NOMO-1 treated with DMSO at 0.1 percent for 48 hours (cell line): ENCODE data around the gene ATXN1L.
"Not testable (repeated sequence)": the region's sequence is repeated elsewhere in the genome, so short reads cannot be mapped to it uniquely, and the experiment has no call there.

Experiments used
- DNase-seq: peaks from one replicate; lab custom pipeline; 2025; ENCODE audit not compliant: unreplicated experiment; lab: John Stamatoyannopoulos, UW

ATXN1L gene, protein sequence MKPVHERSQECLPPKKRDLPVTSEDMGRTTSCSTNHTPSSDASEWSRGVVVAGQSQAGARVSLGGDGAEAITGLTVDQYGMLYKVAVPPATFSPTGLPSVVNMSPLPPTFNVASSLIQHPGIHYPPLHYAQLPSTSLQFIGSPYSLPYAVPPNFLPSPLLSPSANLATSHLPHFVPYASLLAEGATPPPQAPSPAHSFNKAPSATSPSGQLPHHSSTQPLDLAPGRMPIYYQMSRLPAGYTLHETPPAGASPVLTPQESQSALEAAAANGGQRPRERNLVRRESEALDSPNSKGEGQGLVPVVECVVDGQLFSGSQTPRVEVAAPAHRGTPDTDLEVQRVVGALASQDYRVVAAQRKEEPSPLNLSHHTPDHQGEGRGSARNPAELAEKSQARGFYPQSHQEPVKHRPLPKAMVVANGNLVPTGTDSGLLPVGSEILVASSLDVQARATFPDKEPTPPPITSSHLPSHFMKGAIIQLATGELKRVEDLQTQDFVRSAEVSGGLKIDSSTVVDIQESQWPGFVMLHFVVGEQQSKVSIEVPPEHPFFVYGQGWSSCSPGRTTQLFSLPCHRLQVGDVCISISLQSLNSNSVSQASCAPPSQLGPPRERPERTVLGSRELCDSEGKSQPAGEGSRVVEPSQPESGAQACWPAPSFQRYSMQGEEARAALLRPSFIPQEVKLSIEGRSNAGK

DNA sequence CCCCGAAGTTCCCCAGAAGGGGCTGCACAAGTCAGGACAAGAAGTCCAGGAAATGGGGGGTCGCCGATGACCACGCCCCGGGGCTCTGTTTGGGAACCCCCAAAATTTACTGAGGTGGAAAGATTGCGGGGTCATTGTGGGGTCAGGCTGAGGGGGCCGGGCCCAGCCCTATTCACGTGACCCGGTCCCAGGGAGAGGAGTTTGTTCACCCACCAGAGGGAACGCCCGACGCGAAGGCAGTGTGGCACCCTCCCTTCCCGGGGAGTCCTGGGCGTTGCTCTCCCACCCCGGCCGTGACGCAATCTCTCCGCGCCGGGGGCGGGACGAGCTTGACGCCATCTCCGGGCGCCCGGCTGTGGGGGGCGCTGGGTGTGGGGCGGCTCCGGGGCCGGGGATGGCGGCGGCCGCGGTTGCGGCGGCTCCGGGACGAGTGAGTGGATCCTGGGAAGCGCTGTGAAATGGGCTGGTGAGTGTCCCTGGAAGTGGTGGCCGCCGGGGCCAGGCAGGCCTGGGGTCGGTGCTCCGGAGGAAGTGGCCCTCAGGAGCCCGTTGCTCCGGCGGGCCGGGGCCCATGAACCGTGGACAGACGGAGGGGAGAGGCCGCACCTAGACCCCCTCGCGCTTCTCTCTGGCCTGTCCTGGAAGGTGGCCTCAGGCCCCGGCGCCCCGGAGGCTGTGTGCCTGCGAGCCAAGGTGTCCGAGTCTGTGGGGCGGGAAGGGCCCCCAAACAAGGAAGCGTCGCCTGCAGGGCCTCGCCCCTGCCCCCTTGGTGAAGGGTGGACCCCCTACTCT is at the start of gene ATXN1L:
Gene ATXN1L (plus strand): TSS at position 338 of the 792 bp plus-strand sequence. CDS start 3,765 bp downstream, outside the sequence.
- DNase-seq: peak; percentile 86

DNA sequence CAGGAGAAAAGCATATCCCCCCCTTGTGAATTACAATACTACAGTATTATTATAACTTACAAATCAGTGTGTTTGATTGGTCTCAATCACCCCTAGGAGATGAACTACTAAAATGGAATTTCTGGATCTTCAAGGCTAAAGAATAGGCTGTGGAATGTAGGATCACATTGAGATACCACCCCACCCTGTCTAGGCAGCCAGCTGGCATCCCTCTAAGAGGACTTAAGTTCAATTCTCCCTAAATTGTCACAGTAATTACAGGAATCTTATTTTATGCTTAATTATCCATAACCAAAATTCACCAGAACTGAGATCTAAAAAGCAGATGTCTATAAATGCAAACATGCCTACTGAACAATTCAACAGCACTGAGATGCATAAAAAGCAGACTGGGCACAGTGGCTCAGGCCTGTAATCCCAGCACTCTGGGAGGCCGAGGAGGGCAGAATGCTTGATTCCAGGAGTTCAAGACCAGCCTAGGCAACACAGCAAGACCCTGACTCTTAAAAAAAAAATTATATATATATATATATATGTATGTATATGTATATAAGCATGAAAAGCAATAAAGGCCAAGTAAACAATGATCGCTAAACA is 49.2 kb upstream of the ATXN1L start:
- DNase-seq: no peak

DNA sequence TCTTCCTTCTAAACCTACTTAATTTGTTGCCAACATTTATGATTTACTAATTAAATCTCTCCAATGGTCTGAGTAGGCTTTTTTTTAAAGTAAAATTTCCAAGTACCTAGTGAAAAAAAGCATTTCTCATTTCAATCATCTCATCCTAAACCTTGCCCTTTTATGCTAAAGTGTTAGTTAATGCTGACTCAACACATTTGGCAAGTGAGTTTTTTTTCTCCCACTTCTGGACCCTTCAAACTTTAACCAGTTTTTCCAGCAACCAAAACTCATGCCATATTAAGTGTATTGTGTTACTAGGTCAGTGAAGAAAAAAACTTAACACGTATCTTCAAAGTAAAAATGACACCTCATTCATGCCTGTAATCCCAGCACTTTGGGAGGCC is 42.5 kb upstream of the ATXN1L start:
- DNase-seq: no peak

DNA sequence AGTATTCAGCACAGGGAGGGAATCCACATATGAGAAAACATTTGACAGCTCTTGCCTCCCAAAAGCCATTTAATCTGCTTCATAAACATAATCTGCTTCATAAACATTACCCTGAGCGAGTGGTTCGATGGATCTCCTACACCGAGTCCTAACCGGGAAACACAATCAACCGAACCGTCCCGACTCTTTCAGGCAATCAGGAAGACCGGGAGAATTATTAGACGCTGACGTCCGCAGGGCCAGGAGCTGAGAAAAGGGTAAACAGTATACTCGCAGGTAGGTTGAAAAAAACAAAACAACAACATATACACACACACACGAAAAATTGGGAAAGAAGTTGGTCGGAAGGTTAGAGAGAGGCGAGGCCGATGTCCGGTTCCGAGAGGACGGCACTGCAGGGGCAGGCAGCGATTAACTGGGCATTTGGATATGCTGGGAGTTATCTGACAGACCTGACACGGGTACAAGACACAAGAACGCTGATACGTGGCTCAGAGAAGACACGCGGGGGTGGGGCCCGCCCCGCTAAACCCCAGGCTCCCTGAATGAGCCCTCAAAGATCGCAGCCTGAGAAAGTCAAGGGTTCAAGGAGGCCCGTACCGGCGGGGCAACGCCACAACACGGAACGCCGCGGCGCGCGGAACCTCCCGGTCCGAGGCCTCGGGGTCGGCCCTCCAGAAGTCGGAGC is 37.7 kb upstream of the ATXN1L start:
- DNase-seq: no peak

DNA sequence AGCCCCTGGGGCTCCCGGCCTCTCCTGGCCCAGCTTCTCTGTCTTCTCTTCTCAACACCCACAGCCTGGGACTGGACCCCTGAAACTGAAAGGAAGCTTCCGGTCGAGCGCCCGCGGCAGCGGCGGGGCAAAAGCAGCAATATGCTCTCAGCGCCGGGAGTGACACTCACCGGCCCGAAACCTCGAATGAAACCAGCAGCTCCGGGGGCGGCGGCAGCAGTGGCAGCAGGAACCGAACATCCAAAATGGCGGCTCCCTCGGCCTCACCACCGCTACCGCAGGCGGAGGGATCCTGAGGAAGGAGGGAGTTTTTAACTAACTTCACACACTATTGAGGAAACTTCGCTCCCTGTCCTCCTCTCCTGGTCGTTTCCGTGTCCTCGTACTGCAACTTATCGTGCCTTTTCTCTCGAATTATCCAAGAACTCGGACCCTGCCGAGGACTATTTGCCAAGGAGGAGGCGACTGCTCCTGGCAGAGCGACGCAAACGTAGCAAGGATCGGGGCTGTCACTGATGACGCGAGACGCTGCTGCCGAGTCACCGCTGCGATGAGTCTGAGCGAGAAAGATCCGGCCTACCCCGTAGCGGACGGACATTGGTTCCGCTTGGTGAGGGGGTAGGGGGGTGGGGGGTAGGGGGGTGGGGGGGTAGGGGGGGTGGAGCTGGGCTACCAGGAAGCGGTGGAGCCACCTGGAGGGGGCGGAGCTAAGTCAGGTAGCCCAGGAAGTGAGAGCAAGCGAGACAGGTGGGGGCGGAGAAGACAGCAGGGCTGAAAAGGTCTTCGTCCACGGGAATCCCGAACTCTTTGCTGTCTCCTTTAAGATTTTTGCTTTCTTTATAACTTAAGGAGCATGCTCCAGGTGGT is 37.0 kb upstream of the ATXN1L start, which contains the start of gene AP1G1:
Gene AP1G1 (minus strand): TSS at position 242 of the 867 bp plus-strand sequence. CDS start 19,355 bp downstream, outside the sequence.
- DNase-seq: peak; percentile 96

DNA sequence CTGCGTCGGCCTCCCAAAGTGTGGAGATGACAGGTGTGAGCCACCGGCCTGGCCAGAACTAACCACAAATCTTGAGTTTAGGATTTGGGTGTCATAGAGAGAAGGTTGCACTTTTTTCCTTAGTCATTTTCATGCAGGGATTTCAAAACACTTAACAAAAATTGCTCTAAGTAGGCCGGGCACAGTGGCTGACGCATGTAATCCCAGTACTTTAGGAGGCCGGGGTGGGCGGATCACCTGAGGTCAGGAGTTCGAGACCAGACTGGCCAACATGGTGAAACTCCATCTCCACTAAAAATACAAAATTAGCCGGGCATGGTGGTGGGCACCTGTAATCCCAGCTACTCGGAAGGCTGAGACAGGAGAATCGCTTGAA is 35.6 kb upstream of the ATXN1L start:
- DNase-seq: not testable (repeated sequence)

DNA sequence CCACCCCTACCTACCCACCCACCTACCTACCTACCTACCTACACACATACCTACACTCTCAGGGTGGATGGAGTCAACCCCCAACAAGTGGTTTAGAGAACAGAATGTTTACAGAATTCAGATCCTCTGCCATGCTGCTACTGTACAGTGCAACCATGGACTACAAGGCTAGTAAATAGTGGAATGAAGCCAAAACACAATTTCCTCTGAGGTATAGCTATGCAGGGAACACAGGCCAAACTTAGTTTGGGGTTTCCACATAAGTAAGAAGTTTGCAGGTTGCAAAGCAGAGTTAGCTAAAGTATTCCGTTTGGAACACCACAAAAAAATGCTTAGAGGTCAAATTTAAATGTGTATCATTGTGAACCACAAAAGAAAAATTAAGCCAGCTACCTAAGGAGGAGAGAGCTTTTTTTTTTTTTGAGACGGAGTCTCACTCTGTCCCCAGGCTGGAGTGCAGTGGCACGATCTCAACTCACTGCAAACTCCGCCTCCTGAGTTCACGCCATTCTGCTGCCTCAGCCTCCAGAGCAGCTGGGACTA is 34.4 kb upstream of the ATXN1L start:
- no peak for DNase-seq

DNA sequence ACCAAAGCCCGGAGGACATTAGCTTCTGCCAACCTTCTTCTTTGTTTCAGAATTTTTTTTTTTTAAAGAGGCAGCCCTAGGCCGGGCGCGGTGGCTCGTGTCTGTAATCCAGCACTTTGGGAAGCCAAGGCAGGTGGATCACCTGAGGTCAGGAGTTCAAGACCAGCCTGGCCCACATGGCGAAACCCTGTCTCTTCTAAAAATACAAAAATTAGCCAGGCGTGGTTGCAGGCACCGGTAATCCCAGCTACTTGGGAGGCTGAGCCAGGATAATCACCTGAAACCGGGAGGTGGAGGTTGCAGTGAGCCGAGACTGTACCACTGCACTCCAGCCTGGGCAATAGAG is 28.6 kb upstream of the ATXN1L start:
- not testable (repeated sequence) for DNase-seq

DNA sequence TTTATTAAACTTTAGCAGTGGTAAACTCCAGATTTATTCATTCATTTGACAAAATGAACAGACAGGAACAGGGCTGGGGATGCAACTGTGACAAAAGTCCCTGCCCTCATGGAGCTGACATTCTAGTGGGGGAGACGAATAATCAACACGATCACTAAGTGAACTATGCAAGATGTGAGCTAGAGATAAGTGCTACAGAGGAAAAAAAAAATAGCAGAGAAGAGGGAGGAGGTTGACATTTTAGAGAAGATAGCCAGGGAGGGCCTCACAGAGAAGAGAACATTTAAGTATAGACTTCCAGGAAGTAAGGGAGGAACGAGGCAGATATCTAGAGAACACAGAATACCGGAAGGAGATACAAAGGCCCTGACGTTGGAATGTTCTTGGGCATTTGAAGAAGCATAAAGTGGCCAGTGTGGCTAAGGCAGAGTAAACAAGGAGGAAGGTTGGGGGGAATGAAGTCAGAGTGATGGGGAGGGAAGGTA is 19.2 kb upstream of the ATXN1L start:
- no peak for DNase-seq

DNA sequence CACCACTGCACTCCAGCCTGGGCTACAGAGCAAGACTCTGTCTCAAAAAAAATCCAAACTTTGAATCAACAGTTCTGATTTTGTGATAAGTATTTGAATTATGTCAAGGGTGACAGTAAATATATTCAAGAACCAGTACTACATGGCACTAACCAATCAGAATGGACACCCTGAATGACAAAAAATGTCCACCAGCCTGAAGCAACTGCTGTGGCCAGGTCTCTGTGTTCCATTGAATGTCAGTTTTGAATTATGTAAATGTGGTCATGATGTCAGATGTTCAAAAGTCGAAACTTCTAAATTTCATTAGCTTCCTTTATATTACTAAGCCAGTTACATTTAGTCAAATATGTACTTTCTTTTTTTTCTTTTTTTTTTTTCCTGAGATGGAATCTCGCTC is 15.4 kb upstream of the ATXN1L start:
- no peak for DNase-seq

DNA sequence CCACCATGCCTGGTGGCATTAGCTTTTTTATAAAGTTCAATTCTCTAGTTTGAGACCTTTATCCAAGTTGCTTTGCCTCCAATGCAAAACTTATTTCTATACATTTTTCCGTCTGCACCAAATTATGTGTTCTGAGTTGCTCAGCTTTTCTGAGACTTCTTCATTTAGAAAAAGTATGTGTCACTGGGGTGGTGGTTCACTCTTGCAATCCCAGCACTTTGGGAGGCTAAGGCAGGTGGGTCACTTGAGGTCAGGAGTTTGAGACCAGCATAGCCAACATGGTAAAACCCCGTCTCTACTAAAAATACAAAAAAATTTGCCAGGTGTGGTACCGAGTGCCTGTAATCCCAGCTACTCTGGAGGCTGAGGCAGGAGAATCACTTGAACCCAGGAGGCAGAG is 14.1 kb upstream of the ATXN1L start:
- DNase-seq: not testable (repeated sequence)

DNA sequence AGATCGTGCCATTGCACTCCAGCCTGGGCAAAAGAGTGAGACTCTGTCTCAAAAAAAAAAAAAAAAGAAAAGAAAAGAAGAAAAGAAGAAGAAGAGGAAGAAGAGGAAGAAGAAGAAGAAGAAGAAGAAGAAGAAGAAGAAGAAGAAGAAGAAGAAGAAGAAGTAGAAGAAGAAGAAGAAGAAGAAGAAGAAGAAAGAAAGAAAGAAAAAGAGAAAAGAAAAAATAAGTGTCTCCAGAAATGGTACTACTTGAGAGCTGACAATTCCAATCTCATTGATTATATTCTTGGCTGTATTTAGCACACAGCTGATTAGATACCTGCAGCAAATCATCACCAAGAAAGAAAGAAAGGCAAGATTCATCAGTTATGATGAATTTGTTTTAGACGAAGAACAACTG is 13.7 kb upstream of the ATXN1L start:
- not testable (repeated sequence) for DNase-seq

DNA sequence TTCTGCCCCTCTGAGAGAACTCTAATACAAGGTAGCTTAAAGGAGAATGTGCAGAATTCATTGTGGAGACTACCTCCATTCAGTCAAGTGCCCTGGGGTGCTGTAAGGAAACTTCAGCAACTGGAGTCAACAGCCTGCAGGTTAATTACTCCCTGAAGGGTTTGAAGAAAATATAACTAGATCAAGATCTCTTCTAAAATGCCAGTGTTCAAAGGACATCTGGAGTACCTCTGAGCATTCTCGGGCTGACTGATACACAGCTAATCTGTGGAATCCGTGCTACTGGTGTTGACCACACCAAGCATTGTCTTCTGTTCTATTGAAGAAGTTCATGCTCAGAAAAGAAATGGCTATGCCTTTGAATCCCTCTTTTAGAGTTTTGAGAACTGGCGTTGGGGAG is 11.5 kb upstream of the ATXN1L start:
- no peak for DNase-seq

DNA sequence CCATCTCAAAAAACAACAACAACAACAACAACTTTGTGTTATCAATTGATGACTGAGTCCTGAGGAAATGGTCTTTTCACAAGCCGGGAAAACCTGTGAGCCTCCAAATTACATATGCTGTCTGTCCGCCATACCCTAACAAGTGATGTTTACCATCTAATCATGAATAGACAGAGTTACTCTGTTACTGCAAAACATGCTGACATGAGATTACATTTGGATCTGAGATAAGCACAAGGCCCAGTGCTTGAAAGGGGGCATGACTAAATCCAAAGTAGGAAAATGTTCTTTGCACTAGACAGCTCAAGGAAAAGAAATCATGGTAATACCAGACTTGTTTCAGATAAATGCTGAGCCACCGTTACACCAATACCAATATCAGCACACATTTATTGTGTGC is 8.6 kb upstream of the ATXN1L start:
- DNase-seq: no peak

DNA sequence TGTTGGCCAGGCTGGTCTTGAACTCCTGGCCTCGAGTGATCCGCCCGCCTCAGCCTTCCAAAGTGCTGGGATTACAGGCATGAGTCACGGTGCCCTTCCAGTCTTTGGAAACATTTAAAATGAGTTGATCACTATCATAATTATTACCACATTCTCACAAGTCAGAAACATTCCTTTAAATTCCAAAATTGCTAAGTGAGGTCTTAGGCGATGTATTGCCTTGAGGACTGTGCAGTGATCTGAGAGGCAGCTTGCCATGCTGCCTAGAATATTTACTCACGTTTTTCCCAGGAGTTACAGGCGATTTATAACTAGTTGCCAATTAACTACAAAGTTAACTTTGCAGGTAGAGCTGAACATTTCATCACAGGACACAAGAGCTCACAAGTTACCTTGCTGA is 5.7 kb upstream of the ATXN1L start:
- no peak for DNase-seq

DNA sequence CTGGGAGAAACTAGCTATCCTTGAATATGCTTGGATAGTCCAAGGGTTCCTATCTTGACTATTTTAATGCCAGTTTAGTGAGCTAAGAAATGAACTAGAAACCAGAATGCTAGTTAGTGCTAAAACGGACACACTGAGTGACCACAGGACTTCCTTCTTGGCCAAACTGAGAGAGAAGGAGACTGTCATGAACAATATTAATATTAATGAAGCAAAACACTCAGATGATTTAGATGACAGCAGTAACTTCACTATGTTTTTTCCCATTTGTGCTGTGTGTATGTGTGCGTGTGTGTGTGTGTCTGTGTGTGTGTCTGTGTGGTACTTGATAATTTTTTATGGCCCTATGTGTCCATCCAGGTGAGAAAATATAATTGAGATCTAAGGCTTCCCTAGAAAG is 2.2 kb upstream of the ATXN1L start:
- DNase-seq: no peak

DNA sequence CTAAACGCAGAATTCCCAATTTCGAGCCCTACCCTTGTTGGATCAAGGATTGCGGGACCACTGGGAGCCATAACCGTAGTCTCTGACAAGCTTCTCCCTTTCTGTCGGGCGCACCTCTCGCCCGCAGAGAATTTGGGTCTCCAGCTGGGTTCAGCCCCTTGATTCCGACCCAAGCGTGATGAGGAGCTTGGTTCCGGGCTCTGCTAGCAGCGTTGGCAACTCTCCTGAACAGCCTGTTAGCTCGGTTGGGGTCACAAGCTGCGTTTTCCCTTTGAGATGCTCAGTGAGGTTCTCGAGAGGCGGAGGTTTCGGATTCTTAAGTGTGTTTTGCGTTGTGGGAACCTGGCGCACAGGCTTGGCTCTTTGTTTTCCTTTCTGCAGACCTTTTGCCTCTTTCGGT is 655 bp downstream of the ATXN1L start:
- peak; percentile 7 for DNase-seq

DNA sequence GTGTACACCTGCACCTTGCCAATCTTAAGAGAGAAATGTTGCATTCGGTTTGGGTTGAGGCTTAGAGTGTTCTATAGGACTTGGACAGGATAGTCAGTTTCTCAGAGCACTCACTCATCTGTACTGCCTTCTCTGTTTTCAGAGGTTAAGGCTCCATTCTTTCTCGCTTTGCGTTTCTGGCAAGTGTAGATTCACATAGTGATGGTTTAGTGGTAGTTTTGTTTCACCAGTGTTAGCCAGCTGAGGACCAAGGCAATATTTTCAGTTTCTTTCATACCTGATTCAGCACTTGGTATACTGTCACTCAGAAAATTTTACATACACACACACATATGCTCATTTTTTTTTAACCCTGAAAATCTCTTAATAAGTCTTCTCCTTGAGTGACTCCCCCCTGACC is 1.3 kb downstream of the ATXN1L start:
- DNase-seq: no peak

DNA sequence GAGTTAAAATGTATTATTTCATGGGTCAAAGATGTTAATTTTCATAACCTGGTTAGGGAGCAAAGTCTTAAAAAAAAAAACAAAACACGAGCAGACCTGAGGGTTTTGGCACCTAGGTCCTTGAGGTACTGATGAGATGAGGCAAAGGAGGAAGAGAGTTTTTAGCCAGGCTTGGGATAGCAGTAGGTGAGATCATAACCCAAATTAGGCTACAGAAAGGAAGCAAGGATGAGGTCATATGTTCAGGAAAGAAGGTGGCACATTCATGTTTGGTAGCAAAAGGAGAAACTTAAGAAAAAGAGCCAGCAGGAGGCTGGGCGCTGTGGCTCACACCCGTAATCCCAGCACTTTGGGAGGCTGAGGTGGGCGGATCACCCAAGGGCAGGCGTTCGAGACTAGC is 2.8 kb downstream of the ATXN1L start:
- DNase-seq: no peak
